ENCODE data around the gene ITPR1. TPM values are rescaled to one million over a fixed set of nuclear protein-coding genes. Genes with fewer than 3 reads are reported as not detected.

ITPR1 gene
- polyA plus RNA-seq, 1 of the 3 experiments (the other 2 are of a cell fraction): 5.9 TPM

DNA sequence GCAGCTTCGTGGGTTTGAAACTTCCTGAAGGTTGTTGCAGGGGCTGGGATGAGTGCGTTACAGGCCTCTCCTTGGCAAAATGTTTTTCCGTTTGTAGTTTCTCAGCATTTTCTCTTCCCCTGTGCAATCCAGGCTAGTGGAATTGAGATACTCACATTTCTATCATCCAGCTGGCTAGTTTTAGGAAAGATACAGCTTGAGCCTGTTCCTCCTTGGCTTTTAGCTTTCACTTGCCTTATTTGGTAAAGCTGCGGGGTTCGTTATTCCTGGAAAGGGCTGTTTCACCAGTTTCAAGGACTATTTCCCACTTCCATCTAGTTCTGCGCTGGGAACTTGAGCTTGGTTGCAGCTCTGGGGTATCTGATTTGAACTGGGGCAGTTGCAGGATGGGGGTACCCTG lies 90.3 kb downstream of the ITPR1 start:
- 87% methylated on average over 6 of the region's 6 CpGs for WGBS (ENCODE audit: low lambda C conversion rate)
- no peak for TF ChIP-seq GATA2 (CRISPR knock-in tag; IDR thresholded peaks at IDR 0.05)
- no peak for TF ChIP-seq SMC3 (IDR thresholded peaks at IDR 0.05; ENCODE audit: low read depth, low read length)
- TF ChIP-seq, protein P1, sequence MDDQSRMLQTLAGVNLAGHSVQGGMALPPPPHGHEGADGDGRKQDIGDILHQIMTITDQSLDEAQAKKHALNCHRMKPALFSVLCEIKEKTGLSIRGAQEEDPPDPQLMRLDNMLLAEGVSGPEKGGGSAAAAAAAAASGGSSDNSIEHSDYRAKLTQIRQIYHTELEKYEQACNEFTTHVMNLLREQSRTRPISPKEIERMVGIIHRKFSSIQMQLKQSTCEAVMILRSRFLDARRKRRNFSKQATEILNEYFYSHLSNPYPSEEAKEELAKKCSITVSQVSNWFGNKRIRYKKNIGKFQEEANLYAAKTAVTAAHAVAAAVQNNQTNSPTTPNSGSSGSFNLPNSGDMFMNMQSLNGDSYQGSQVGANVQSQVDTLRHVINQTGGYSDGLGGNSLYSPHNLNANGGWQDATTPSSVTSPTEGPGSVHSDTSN (IDR thresholded peaks at IDR 0.05): no peak
- TF ChIP-seq GABPA (IDR thresholded peaks at IDR 0.05; ENCODE audit: low read depth): no peak
- no peak for TF ChIP-seq TAF1 (IDR thresholded peaks at IDR 0.05; ENCODE audit: borderline replicate concordance, low read depth, low read length)
- no peak for TF ChIP-seq FOXM1 (IDR thresholded peaks at IDR 0.05; ENCODE audit: low read depth)
- no peak for TF ChIP-seq SIN3A (IDR thresholded peaks at IDR 0.05; ENCODE audit: borderline replicate concordance, low read depth, low read length)
- no peak for TF ChIP-seq CHD2 (IDR thresholded peaks at IDR 0.05; ENCODE audit: low read length, partially characterized antibody)
- TF ChIP-seq, protein P2, sequence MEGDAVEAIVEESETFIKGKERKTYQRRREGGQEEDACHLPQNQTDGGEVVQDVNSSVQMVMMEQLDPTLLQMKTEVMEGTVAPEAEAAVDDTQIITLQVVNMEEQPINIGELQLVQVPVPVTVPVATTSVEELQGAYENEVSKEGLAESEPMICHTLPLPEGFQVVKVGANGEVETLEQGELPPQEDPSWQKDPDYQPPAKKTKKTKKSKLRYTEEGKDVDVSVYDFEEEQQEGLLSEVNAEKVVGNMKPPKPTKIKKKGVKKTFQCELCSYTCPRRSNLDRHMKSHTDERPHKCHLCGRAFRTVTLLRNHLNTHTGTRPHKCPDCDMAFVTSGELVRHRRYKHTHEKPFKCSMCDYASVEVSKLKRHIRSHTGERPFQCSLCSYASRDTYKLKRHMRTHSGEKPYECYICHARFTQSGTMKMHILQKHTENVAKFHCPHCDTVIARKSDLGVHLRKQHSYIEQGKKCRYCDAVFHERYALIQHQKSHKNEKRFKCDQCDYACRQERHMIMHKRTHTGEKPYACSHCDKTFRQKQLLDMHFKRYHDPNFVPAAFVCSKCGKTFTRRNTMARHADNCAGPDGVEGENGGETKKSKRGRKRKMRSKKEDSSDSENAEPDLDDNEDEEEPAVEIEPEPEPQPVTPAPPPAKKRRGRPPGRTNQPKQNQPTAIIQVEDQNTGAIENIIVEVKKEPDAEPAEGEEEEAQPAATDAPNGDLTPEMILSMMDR (IDR thresholded peaks at IDR 0.05): no peak
- TF ChIP-seq RXRA (IDR thresholded peaks at IDR 0.05; ENCODE audit: borderline replicate concordance, low read depth): no peak
- TF ChIP-seq TCF12 (IDR thresholded peaks at IDR 0.05): no peak
- TF ChIP-seq FOSL2 (IDR thresholded peaks at IDR 0.05; ENCODE audit: borderline replicate concordance, low read depth): no peak
- TF ChIP-seq RFX5 (IDR thresholded peaks at IDR 0.05; ENCODE audit: low read length): no peak
- TF ChIP-seq POLR2AphosphoS5 (IDR thresholded peaks at IDR 0.05; ENCODE audit: low read depth, low read length): no peak
- no peak for TF ChIP-seq YY1 (IDR thresholded peaks at IDR 0.05; ENCODE audit: low read depth)
- TF ChIP-seq USF2 (IDR thresholded peaks at IDR 0.05; ENCODE audit: borderline replicate concordance, low read depth, low read length): no peak
- no peak for TF ChIP-seq NFIC (IDR thresholded peaks at IDR 0.05; ENCODE audit: borderline replicate concordance)
- Histone ChIP-seq H4K20me1 (ENCODE audit: insufficient read depth) (no peaks in the 10 kb centered on the region), H3K4me2 (no peak overlapping the region), H3K36me3 (replicated peaks in 1 of 2; ENCODE audit: control insufficient read depth in 1 of 2, insufficient read depth in 2 of 2, low read length in 1 of 2) (no peaks in the 10 kb centered on the region), H3F3A (replicated peaks; ENCODE audit: insufficient read depth) (no peaks in the 10 kb centered on the region), H3K27me3 (ENCODE audit: insufficient read depth) (no peaks in the 10 kb centered on the region), H3K4me1 (ENCODE audit: control insufficient read depth in 1 of 2, insufficient read depth in 2 of 2, low read depth in 1 of 2, low read length in 1 of 2) (peaks cover 5 to 14% of the 10 kb centered on the region in 2 experiments; a peak in 3 of 4 replicates), H3K9ac (no peak overlapping the region), H3K9me3 (no peaks in the 10 kb centered on the region), H3K27ac (ENCODE audit: low read depth in 2 of 2, low read length in 1 of 2) (no peak overlapping the region), H3K79me2 (ENCODE audit: insufficient read depth) (no peaks in the 10 kb centered on the region), H3K4me3 (ENCODE audit: low read depth in 2 of 2, low read length in 1 of 2) (no peak overlapping the region), H2AFZ (ENCODE audit: low read depth) (no peak overlapping the region), H3K9me2 (no peaks in the 10 kb centered on the region)
- POLR2A ChIA-PET: no interaction called here
- CTCF ChIA-PET: interaction anchor here (1.1 to 2.0 kb wide), 3 partner anchors 46 to 233 kb away, joined by 3 to 7 read pairs (median 4); no protein-coding TSS in a partner anchor
- no peak for DNase-seq

Data from SK-N-SH (cell line).